Tibial nerve (tissue), 4 donors: ENCODE data around the gene TMEM53. TPM values are rescaled to one million over a fixed set of nuclear protein-coding genes. Genes with fewer than 3 reads are reported as not detected.

Source experiments
- DNase-seq, 2 donors: peaks; one replicate each; pipeline ENCODE4 v3.0.0-alpha.2; 2019; ENCODE audit warnings: low spot score in 2 of 2
- H3K27ac ChIP-seq, 4 donors: fragments of 200-600 bp; sonication (generic) in 3 of 4; one replicate each; pipeline ENCODE4 v1.5.1; 2017 to 2019; ENCODE audit warnings: mild to moderate bottlenecking in 1 of 4
- H3K27me3 ChIP-seq, 2 donors: fragments of 200-600 bp; sonication (generic) in 1 of 2; one replicate each; pipeline versions ENCODE4 v1.5.1 to v1.6.0; 2017 to 2019
- H3K36me3 ChIP-seq, 3 donors: fragments of 200-600 bp; sonication (generic); one replicate each; pipeline ENCODE4 v1.5.1; 2018 to 2019
- H3K4me1 ChIP-seq, 4 donors: fragments of 200-600 bp; sonication (generic) in 3 of 4; one replicate each; pipeline ENCODE4 v1.5.1; 2017 to 2019
- H3K4me3 ChIP-seq, 4 donors: fragments of 200-600 bp; sonication (generic) in 3 of 4; one replicate each; pipeline ENCODE4 v1.5.1; 2017 to 2019; ENCODE audit warnings: mild to moderate bottlenecking in 1 of 4, moderate library complexity in 1 of 4
- H3K9me3 ChIP-seq, 4 donors: fragments of 200-600 bp; sonication (generic) in 3 of 4; one replicate each; pipeline ENCODE4 v1.5.1; 2017 to 2019
- CTCF ChIP-seq, 5 experiments: fragments of 200-600 bp in 3 of 5; fragments of 450-650 bp in 2 of 5; sonication (generic) in 3 of 5; IDR thresholded peaks; one replicate each; pipeline ENCODE4 v1.5.1; 2016 to 2019; ENCODE audit warnings: antibody characterized with exemption in 5 of 5, mild to moderate bottlenecking in 3 of 5, moderate library complexity in 2 of 5
- EP300 ChIP-seq, 2 donors: sonication (generic); formaldehyde crosslinking; IDR thresholded peaks; one replicate each; pipeline ENCODE4 v1.6.1; 2017; ENCODE audit warnings: antibody characterized with exemption in 2 of 2, mild to moderate bottlenecking in 1 of 2
- POLR2A ChIP-seq, 2 donors: fragments of 450-650 bp; IDR thresholded peaks; one replicate each; pipeline ENCODE4 v1.6.1; 2017; ENCODE audit warnings: antibody characterized with exemption in 2 of 2, mild to moderate bottlenecking in 2 of 2, moderate library complexity in 2 of 2
- WGBS, 2 donors: methylation state at CpG; one replicate each; pipeline ENCODE4 v1.1.5; 2018; 5-methylcytosine and 5-hydroxymethylcytosine counted together
- total RNA-seq, 4 donors: library from RNA; depleted of rRNA; stranded (reverse); fragments of >200 nt; gene quantifications; one replicate each; pipeline ENCODE4 v1.1.0, GENCODE V29; 2016

The TMEM53 gene
- total RNA-seq, 4 donors from 2014 or later: 7.2 to 10.5 (median 9.5) TPM

GRCh38 chr1:44707112-44707881 lies 33.0 kb upstream of the TMEM53 start:
- H3K9me3 ChIP-seq: no peaks in the 10 kb centered on the region
- no peaks in the 10 kb centered on the region for H3K27me3 ChIP-seq
- H3K36me3 ChIP-seq: no peaks in the 10 kb centered on the region
- WGBS, 2 donors: 77 to 81% methylated on average over 6 of the region's 6 CpGs
- no peak for DNase-seq
- peaks cover 0 to 12% (median 0%) of the 10 kb centered on the region in 4 donors for H3K4me1 ChIP-seq
- no peak for TF ChIP-seq EP300 (IDR thresholded peaks at IDR 0.05)
- no peak for TF ChIP-seq POLR2A (IDR thresholded peaks at IDR 0.05)
- no peak for TF ChIP-seq CTCF (IDR thresholded peaks at IDR 0.05)
- H3K4me3 ChIP-seq: no peak overlapping the region
- H3K27ac ChIP-seq: no peak overlapping the region

GRCh38 chr1:44705938-44706337 lies 31.7 kb upstream of the TMEM53 start:
- 85 to 87% methylated on average over 2 of the region's 2 CpGs for WGBS, 2 donors
- no peaks in the 10 kb centered on the region for H3K27me3 ChIP-seq
- no peak overlapping the region for H3K4me3 ChIP-seq
- no peak for TF ChIP-seq CTCF (IDR thresholded peaks at IDR 0.05)
- TF ChIP-seq EP300 (IDR thresholded peaks at IDR 0.05): no peak
- no peak for TF ChIP-seq POLR2A (IDR thresholded peaks at IDR 0.05)
- no peak for DNase-seq
- no peaks in the 10 kb centered on the region for H3K9me3 ChIP-seq
- H3K27ac ChIP-seq: no peak overlapping the region
- no peaks in the 10 kb centered on the region for H3K36me3 ChIP-seq
- peaks cover 0 to 12% (median 0%) of the 10 kb centered on the region in 4 donors for H3K4me1 ChIP-seq

DNA sequence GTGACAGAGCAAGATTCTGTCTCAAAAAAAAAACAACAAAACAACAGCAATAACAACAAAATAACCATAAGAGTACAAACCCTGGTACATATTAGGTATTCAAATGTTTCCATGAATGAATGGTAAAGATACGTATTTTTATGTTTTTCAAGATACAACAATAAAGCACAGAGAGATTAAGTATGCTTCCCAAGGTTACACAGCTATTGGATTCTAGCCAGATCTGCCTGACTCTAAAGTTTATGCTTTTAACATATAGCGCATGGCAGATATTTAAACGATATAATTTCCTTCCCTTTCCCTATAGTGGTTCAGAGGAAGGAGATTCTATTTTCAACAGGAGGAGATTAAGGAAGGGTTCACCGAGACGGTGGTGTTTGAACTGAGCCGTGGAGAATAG lies 31.2 kb upstream of the TMEM53 start:
- H3K4me1 ChIP-seq: peaks cover 0 to 12% (median 0%) of the 10 kb centered on the region in 4 donors
- H3K27ac ChIP-seq: no peak overlapping the region
- H3K9me3 ChIP-seq: no peaks in the 10 kb centered on the region
- H3K27me3 ChIP-seq: no peaks in the 10 kb centered on the region
- WGBS, 2 donors: 78 to 80% methylated on average over 6 of the region's 6 CpGs
- DNase-seq: no peak
- no peak overlapping the region for H3K4me3 ChIP-seq
- TF ChIP-seq EP300 (IDR thresholded peaks at IDR 0.05): no peak
- no peak for TF ChIP-seq CTCF (IDR thresholded peaks at IDR 0.05)
- no peak for TF ChIP-seq POLR2A (IDR thresholded peaks at IDR 0.05)
- no peaks in the 10 kb centered on the region for H3K36me3 ChIP-seq

- H3K4me3 ChIP-seq: no peak overlapping the region
- WGBS, 2 donors: 69 to 73% methylated on average over 7 of the region's 7 CpGs
Measured at GRCh38 chr1:44701141-44701573, 26.9 kb upstream of the TMEM53 start.

More at GRCh38 chr1:44701141-44701573, 26.9 kb upstream of the TMEM53 start:
- Histone ChIP-seq H3K9me3 (no peaks in the 10 kb centered on the region), H3K27me3 (no peaks in the 10 kb centered on the region), H3K36me3 (no peaks in the 10 kb centered on the region), H3K4me1 (no peaks in the 10 kb centered on the region), H3K27ac (no peak overlapping the region)
- DNase-seq: no peak
- TF ChIP-seq POLR2A (IDR thresholded peaks at IDR 0.05) (no peak), EP300 (IDR thresholded peaks at IDR 0.05) (no peak), CTCF (IDR thresholded peaks at IDR 0.05) (no peak)
